ENCODE results near the gene GRIN3B. TPM values are rescaled to one million over a fixed set of nuclear protein-coding genes. Genes with fewer than 3 reads are reported as not detected.

GRIN3B gene
- polyA plus RNA-seq, 1 of the 3 experiments (the other 2 are of a cell fraction), result 1.5 TPM

DNA sequence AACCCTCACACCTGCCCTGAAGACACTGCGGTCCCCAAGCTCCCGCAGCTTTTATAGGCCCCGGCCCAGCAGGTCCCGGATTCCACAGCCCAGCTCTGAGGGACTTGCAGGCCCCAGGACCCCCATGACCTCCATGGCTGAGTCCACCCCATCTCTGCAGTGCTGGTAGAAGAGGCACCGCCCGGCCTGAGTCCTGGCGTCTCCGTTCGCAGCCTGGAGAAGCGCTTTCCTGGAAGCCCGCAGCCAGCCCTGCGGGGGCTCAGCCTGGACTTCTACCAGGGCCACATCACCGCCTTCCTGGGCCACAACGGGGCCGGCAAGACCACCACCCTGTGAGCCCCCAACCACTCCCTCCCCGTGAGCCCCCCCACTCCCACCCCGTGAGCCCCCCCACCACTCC lies 48.9 kb downstream of the GRIN3B start:
- ChIA-PET CTCF (no interaction called here), POLR2A (interaction anchor here (0.8 kb wide), 1 partner anchor 22 kb away, joined by 3 read pairs; no protein-coding TSS in a partner anchor)
- no peaks in the 10 kb centered on the region for H3K9me3 ChIP-seq

More for the DNA sequence above, 48.9 kb downstream of the GRIN3B start:
- no peak overlapping the region for H3K27ac ChIP-seq (ENCODE audit: low read depth in 2 of 2, low read length in 1 of 2)
- no peaks in the 10 kb centered on the region for H3K9me2 ChIP-seq
- no peak overlapping the region for H3K4me2 ChIP-seq
- peaks cover 4% of the 10 kb centered on the region for H3F3A ChIP-seq (replicated peaks; ENCODE audit: insufficient read depth)
- H2AFZ ChIP-seq (ENCODE audit: low read depth), result no peak overlapping the region
- TF ChIP-seq FOXM1 (IDR thresholded peaks at IDR 0.05; ENCODE audit: low read depth), result no peak
- no peak for TF ChIP-seq RFX5 (IDR thresholded peaks at IDR 0.05; ENCODE audit: low read length)
- TF ChIP-seq TAF1 (IDR thresholded peaks at IDR 0.05; ENCODE audit: borderline replicate concordance, low read depth, low read length), result no peak
- TF ChIP-seq SIN3A (IDR thresholded peaks at IDR 0.05; ENCODE audit: borderline replicate concordance, low read depth, low read length), result no peak
- TF ChIP-seq, protein P1, sequence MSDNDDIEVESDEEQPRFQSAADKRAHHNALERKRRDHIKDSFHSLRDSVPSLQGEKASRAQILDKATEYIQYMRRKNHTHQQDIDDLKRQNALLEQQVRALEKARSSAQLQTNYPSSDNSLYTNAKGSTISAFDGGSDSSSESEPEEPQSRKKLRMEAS (IDR thresholded peaks at IDR 0.05; ENCODE audit: low read depth), result no peak
- TF ChIP-seq, protein P2, sequence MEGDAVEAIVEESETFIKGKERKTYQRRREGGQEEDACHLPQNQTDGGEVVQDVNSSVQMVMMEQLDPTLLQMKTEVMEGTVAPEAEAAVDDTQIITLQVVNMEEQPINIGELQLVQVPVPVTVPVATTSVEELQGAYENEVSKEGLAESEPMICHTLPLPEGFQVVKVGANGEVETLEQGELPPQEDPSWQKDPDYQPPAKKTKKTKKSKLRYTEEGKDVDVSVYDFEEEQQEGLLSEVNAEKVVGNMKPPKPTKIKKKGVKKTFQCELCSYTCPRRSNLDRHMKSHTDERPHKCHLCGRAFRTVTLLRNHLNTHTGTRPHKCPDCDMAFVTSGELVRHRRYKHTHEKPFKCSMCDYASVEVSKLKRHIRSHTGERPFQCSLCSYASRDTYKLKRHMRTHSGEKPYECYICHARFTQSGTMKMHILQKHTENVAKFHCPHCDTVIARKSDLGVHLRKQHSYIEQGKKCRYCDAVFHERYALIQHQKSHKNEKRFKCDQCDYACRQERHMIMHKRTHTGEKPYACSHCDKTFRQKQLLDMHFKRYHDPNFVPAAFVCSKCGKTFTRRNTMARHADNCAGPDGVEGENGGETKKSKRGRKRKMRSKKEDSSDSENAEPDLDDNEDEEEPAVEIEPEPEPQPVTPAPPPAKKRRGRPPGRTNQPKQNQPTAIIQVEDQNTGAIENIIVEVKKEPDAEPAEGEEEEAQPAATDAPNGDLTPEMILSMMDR (IDR thresholded peaks at IDR 0.05), result no peak
- TF ChIP-seq, protein P3, sequence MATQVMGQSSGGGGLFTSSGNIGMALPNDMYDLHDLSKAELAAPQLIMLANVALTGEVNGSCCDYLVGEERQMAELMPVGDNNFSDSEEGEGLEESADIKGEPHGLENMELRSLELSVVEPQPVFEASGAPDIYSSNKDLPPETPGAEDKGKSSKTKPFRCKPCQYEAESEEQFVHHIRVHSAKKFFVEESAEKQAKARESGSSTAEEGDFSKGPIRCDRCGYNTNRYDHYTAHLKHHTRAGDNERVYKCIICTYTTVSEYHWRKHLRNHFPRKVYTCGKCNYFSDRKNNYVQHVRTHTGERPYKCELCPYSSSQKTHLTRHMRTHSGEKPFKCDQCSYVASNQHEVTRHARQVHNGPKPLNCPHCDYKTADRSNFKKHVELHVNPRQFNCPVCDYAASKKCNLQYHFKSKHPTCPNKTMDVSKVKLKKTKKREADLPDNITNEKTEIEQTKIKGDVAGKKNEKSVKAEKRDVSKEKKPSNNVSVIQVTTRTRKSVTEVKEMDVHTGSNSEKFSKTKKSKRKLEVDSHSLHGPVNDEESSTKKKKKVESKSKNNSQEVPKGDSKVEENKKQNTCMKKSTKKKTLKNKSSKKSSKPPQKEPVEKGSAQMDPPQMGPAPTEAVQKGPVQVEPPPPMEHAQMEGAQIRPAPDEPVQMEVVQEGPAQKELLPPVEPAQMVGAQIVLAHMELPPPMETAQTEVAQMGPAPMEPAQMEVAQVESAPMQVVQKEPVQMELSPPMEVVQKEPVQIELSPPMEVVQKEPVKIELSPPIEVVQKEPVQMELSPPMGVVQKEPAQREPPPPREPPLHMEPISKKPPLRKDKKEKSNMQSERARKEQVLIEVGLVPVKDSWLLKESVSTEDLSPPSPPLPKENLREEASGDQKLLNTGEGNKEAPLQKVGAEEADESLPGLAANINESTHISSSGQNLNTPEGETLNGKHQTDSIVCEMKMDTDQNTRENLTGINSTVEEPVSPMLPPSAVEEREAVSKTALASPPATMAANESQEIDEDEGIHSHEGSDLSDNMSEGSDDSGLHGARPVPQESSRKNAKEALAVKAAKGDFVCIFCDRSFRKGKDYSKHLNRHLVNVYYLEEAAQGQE (IDR thresholded peaks at IDR 0.05; ENCODE audit: low read depth, low read length), result no peak
- TF ChIP-seq MXI1 (IDR thresholded peaks at IDR 0.05; ENCODE audit: low read depth, low read length), result no peak
- TF ChIP-seq GABPA (IDR thresholded peaks at IDR 0.05; ENCODE audit: low read depth), result no peak
- no peak for TF ChIP-seq POLR2AphosphoS5 (IDR thresholded peaks at IDR 0.05; ENCODE audit: low read depth, low read length)
- TF ChIP-seq, protein P4, sequence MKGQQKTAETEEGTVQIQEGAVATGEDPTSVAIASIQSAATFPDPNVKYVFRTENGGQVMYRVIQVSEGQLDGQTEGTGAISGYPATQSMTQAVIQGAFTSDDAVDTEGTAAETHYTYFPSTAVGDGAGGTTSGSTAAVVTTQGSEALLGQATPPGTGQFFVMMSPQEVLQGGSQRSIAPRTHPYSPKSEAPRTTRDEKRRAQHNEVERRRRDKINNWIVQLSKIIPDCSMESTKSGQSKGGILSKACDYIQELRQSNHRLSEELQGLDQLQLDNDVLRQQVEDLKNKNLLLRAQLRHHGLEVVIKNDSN (IDR thresholded peaks at IDR 0.05; ENCODE audit: borderline replicate concordance, low read depth), result no peak
- H3K9ac ChIP-seq, result no peak overlapping the region
- H4K20me1 ChIP-seq (ENCODE audit: insufficient read depth), result no peaks in the 10 kb centered on the region
- H3K36me3 ChIP-seq (replicated peaks in 1 of 2; ENCODE audit: control insufficient read depth in 1 of 2, insufficient read depth in 2 of 2, low read length in 1 of 2), result no peaks in the 10 kb centered on the region
- no peaks in the 10 kb centered on the region for H3K79me2 ChIP-seq (ENCODE audit: insufficient read depth)
- no peaks in the 10 kb centered on the region for H3K27me3 ChIP-seq (ENCODE audit: insufficient read depth)
- no peaks in the 10 kb centered on the region for H3K4me1 ChIP-seq (ENCODE audit: control insufficient read depth in 1 of 2, insufficient read depth in 2 of 2, low read depth in 1 of 2, low read length in 1 of 2)
- no peak for DNase-seq
- 80% methylated on average over 1 of the region's 17 CpGs for WGBS (ENCODE audit: low lambda C conversion rate)
- H3K4me3 ChIP-seq (ENCODE audit: low read depth in 2 of 2, low read length in 1 of 2), result no peak overlapping the region
